ENCODE results near the gene NPTX1.

The NPTX1 gene

GRCh38 chr17:80460429-80460834, 16.0 kb downstream of the NPTX1 start:
- in situ Hi-C loops (cut with MboI; ENCODE audit: low sequenced_read_pairs), result no loop called here

- in situ Hi-C loops (cut with MboI; ENCODE audit: low sequenced_read_pairs), result no loop called here
Measured at GRCh38 chr17:80459234-80459633, 17.2 kb downstream of the NPTX1 start.

GRCh38 chr17:80458016-80458415, 18.4 kb downstream of the NPTX1 start:
- in situ Hi-C loops (cut with MboI; ENCODE audit: low sequenced_read_pairs), result no loop called here

GRCh38 chr17:80457236-80457856, 19.1 kb downstream of the NPTX1 start:
- in situ Hi-C loops (cut with MboI; ENCODE audit: low sequenced_read_pairs), result no loop called here

- in situ Hi-C loops (cut with MboI; ENCODE audit: low sequenced_read_pairs), result no loop called here
Measured at GRCh38 chr17:80456465-80457235, 19.8 kb downstream of the NPTX1 start.

- in situ Hi-C loops (cut with MboI; ENCODE audit: low sequenced_read_pairs), result no loop called here
Measured at GRCh38 chr17:80455784-80456183, 20.6 kb downstream of the NPTX1 start.

- in situ Hi-C loops (cut with MboI; ENCODE audit: low sequenced_read_pairs), result no loop called here
Measured at GRCh38 chr17:80455336-80455710, 21.1 kb downstream of the NPTX1 start.

- in situ Hi-C loops (cut with MboI; ENCODE audit: low sequenced_read_pairs), result no loop called here
Measured at GRCh38 chr17:80454557-80455335, 21.7 kb downstream of the NPTX1 start.

GRCh38 chr17:80453998-80454556, 22.3 kb downstream of the NPTX1 start:
- in situ Hi-C loops (cut with MboI; ENCODE audit: low sequenced_read_pairs), result no loop called here

- in situ Hi-C loops (cut with MboI; ENCODE audit: low sequenced_read_pairs), result no loop called here
Measured at GRCh38 chr17:80453126-80453997, 23.0 kb downstream of the NPTX1 start.

GRCh38 chr17:80452173-80452915, 24.1 kb downstream of the NPTX1 start:
- in situ Hi-C loops (cut with MboI; ENCODE audit: low sequenced_read_pairs), result no loop called here

- in situ Hi-C loops (cut with MboI; ENCODE audit: low sequenced_read_pairs), result no loop called here
Measured at GRCh38 chr17:80451104-80451775, 25.2 kb downstream of the NPTX1 start.

GRCh38 chr17:80449930-80450576, 26.4 kb downstream of the NPTX1 start:
- in situ Hi-C loops (cut with MboI; ENCODE audit: low sequenced_read_pairs), result loop anchor here (25.0 kb wide), 1 partner anchor 462 kb away; no protein-coding TSS in a partner anchor

- in situ Hi-C loops (cut with MboI; ENCODE audit: low sequenced_read_pairs), result loop anchor here (25.0 kb wide), 1 partner anchor 463 kb away; no protein-coding TSS in a partner anchor
Measured at GRCh38 chr17:80449194-80449929, 27.0 kb downstream of the NPTX1 start.

GRCh38 chr17:80447790-80448189, 28.6 kb downstream of the NPTX1 start:
- in situ Hi-C loops (cut with MboI; ENCODE audit: low sequenced_read_pairs), result loop anchor here (25.0 kb wide), 1 partner anchor 465 kb away; no protein-coding TSS in a partner anchor

- in situ Hi-C loops (cut with MboI; ENCODE audit: low sequenced_read_pairs), result loop anchor here (25.0 kb wide), 1 partner anchor 465 kb away; no protein-coding TSS in a partner anchor
Measured at GRCh38 chr17:80446645-80447405, 29.6 kb downstream of the NPTX1 start.

GRCh38 chr17:80445726-80446110, 30.7 kb downstream of the NPTX1 start:
- in situ Hi-C loops (cut with MboI; ENCODE audit: low sequenced_read_pairs), result loop anchor here (25.0 kb wide), 1 partner anchor 467 kb away; no protein-coding TSS in a partner anchor

All from HL-60/S4 treated with phorbol 12-myristate 13-acetate at 8.2 ng/mL for 4 days and 3 days (cell line).